K562 (cell line): ENCODE measurements around the gene ANO10. TPM values are rescaled to one million over a fixed set of nuclear protein-coding genes. Genes with fewer than 3 reads are reported as not detected.

Experiments
- CBFA2T2 ChIP-seq: fragments of 450-650 bp; conservative IDR thresholded peaks from 2 replicates; pipeline ENCODE4 v1.6.1; 2017; ENCODE audit warnings: mild to moderate bottlenecking
- CBFA2T3 ChIP-seq: fragments of 450-650 bp; IDR thresholded peaks from 2 replicates; pipeline ENCODE4 v1.6.1; 2017
- CEBPB ChIP-seq: fragments of 450-650 bp; IDR thresholded peaks from 2 replicates; pipeline ENCODE4 v1.6.1; 2016; ENCODE audit warnings: missing genetic modification characterization, missing compliant biosample characterization
- E2F4 ChIP-seq: sonication (generic); formaldehyde crosslinking; IDR thresholded peaks from 2 replicates; pipeline ENCODE4 v1.8.0; 2022; ENCODE audit warnings: mild to moderate bottlenecking, low read depth, missing genetic modification reagents
- EHMT2 ChIP-seq: fragments of 450-650 bp; IDR thresholded peaks from 2 replicates; pipeline ENCODE4 v1.6.1; 2018; ENCODE audit warnings: antibody characterized with exemption
- MEIS2 ChIP-seq: fragments of 450-650 bp; IDR thresholded peaks from 2 replicates; pipeline ENCODE4 v1.6.1; 2014; ENCODE audit warnings: mild to moderate bottlenecking; ENCODE audit not compliant: partially characterized antibody
- MTA1 ChIP-seq: fragments of 450-650 bp; IDR thresholded peaks from 2 replicates; pipeline ENCODE4 v1.6.1; 2017; ENCODE audit warnings: borderline replicate concordance
- NR2C2 ChIP-seq, 2 experiments: fragments of 200-800 bp in 1 of 2; sonication (Bioruptor generic) in 1 of 2; sonication (generic) in 1 of 2; formaldehyde crosslinking in 1 of 2; IDR thresholded peaks; 2 replicates each; pipeline versions ENCODE4 v1.6.1 to v1.8.0; 2016 to 2022; ENCODE audit warnings: mild to moderate bottlenecking in 1 of 2, missing compliant biosample characterization in 1 of 2, missing genetic modification characterization in 1 of 2, missing genetic modification reagents in 1 of 2
- PBX2 ChIP-seq, 2 experiments: IDR thresholded peaks in 1 of 2; conservative IDR thresholded peaks in 1 of 2; 2 replicates each; pipeline ENCODE4 v1.6.1; 2016; ENCODE audit warnings: low read depth in 2 of 2, mild to moderate bottlenecking in 1 of 2, missing compliant biosample characterization in 1 of 2, missing genetic modification characterization in 1 of 2, moderate library complexity in 1 of 2
- PKNOX1 ChIP-seq: fragments of 450-650 bp; IDR thresholded peaks from 2 replicates; pipeline ENCODE4 v1.6.1; 2016
- TAL1 ChIP-seq: fragments of 450-650 bp; IDR thresholded peaks from 2 replicates; pipeline ENCODE4 v1.6.1; 2016; ENCODE audit warnings: mild to moderate bottlenecking
- TBL1XR1 ChIP-seq, 2 experiments: IDR thresholded peaks; 2 replicates each; pipeline ENCODE4 v1.6.1; 2012; ENCODE audit warnings: improper control_type of control experiment in 2 of 2, low read length in 2 of 2, mild to moderate bottlenecking in 1 of 2
- TEAD2 ChIP-seq: fragments of 450-650 bp; IDR thresholded peaks from 2 replicates; pipeline ENCODE4 v1.6.1; 2016; ENCODE audit warnings: missing genetic modification characterization, control low read depth, missing compliant biosample characterization
- THRA ChIP-seq: fragments of 450-650 bp; IDR thresholded peaks from 2 replicates; pipeline ENCODE4 v1.6.1; 2017; ENCODE audit warnings: mild to moderate bottlenecking, moderate library complexity
- USF1 ChIP-seq: sonication (generic); formaldehyde crosslinking; IDR thresholded peaks from 2 replicates; pipeline ENCODE4 v1.9.0; 2022; ENCODE audit warnings: mild to moderate bottlenecking, missing genetic modification reagents
- XRCC5 ChIP-seq: fragments of 200-400 bp; formaldehyde crosslinking; IDR thresholded peaks from 2 replicates; pipeline ENCODE4 v1.6.1; 2017; ENCODE audit warnings: low read depth, mild to moderate bottlenecking, low read length
- ZBTB2 ChIP-seq: fragments of 450-650 bp; IDR thresholded peaks from 2 replicates; pipeline ENCODE4 v1.6.1; 2016; ENCODE audit warnings: antibody characterized with exemption
- ZNF830 ChIP-seq: fragments of 250-450 bp; sonication (Bioruptor Pico); IDR thresholded peaks from 2 replicates; pipeline ENCODE4 v1.5.0; 2021; ENCODE audit warnings: mild to moderate bottlenecking
- polyA plus RNA-seq, 8 experiments: library from polyadenylated mRNA; depleted of rRNA in 4 of 8; stranded (reverse) in 5 of 8; unstranded in 3 of 8; fragments of >200 nt; fragmentation: Nextera tagmentation in 2 of 8; fragmentation: Illumina TruSeq in 1 of 8; extraction: Ambion mirVana in 2 of 8; extraction: Trizol in 1 of 8; gene quantifications; 2 replicates each; pipeline versions ENCODE4 v1.2.1 to v1.2.3, GENCODE V29; 2011 to 2014; ENCODE audit warnings: inconsistent platforms in 1 of 8, missing spikeins in 1 of 8
- total RNA-seq, 7 experiments: library from RNA; depleted of rRNA in 6 of 7; stranded (reverse); fragments of >200 nt in 6 of 7; fragmentation: Illumina TruSeq in 2 of 7; extraction: Trizol in 2 of 7; gene quantifications; 2 replicates each; pipeline versions ENCODE4 v1.2.1 to v1.2.3, GENCODE V29; 2011 to 2021; ENCODE audit warnings: low replicate concordance in 1 of 7

ANO10 gene
- total and polyA plus RNA-seq, 9 of the 15 experiments (the other 6 are each of a cell fraction or from before 2014, with no cell fraction given), result 6.4 to 46.0 (median 32.3) TPM

GRCh38 chr3:43455233-43455632 lies 166.6 kb downstream of the ANO10 start (continued):
- peak; percentile 29; the same call in 1 of the 2 replicates for TF ChIP-seq TAL1
- peak; percentile 22; the same call in 1 of the 2 replicates for TF ChIP-seq EHMT2
- peak; percentile 77 for TF ChIP-seq PKNOX1
- peak; percentile 51; the same call in 1 of the 2 replicates for TF ChIP-seq ZBTB2
- TF ChIP-seq NR2C2 (CRISPR knock-in tag; IDR thresholded peaks at IDR 0.05), result no peak
- peak; percentile 78 for TF ChIP-seq NR2C2 (tag; IDR thresholded peaks at IDR 0.05)
- TF ChIP-seq THRA, result peak; percentile 53; the same call in 1 of the 2 replicates
- no peak for TF ChIP-seq CEBPB (tag)
- no peak for TF ChIP-seq USF1
- TF ChIP-seq TEAD2, result 0 out of 2 replicates have a peak, but pooled peaks have one; percentile 0
- 0 out of 2 replicates have a peak, but pooled peaks have one; percentile 22 for TF ChIP-seq CBFA2T2
- no peak for TF ChIP-seq E2F4 (CRISPR knock-in tag)
- TF ChIP-seq MEIS2, result peak; percentile 54
- TF ChIP-seq TBL1XR1 (IDR thresholded peaks at IDR 0.05; ENCODE audit: low read length in 2 of 2), result peak in 1 of 2 experiments; percentile 58; a peak in 2 of 4 replicates
- no peak for TF ChIP-seq PBX2 (CRISPR knock-in tag; IDR thresholded peaks at IDR 0.05; ENCODE audit: low read depth)
- TF ChIP-seq PBX2 (tag; conservative IDR thresholded peaks at IDR 0.05; ENCODE audit: low read depth), result peak; percentile 37; the same call in 1 of the 2 replicates
- peak; percentile 58 for TF ChIP-seq CBFA2T3
- TF ChIP-seq ZNF830 (CRISPR knock-in tag), result no peak
- no peak for TF ChIP-seq XRCC5
- peak; percentile 47; the same call in 1 of the 2 replicates for TF ChIP-seq MTA1
